ENCODE results near the gene CIT.

Gene CIT

DNA sequence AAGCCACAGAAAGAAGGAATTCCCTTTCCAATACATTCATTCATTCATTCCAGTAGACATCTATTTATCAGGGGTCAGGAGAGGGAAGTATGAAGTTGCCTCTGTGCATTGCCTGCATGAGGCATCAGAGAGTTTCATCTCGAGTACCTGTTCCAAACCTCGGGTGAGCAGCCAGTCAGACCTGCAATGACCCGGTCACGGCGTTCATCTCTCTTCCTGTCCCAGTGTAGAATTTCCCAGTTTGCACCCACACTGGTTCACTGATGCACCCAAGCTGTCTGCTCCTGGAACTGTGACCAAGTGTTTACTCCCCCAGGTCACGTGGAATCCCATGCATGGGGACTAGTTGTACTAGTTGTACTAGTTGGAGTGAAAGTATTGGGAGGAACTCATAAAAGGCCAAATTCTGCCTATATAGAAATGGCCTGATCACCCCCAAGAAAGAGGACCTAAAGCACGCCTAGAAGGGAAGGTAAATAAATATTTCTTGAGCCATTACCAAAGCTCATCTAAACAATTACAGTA lies 231.5 kb downstream of the CIT start:
- DNase-seq (ENCODE audit: low spot score), result no peak

DNA sequence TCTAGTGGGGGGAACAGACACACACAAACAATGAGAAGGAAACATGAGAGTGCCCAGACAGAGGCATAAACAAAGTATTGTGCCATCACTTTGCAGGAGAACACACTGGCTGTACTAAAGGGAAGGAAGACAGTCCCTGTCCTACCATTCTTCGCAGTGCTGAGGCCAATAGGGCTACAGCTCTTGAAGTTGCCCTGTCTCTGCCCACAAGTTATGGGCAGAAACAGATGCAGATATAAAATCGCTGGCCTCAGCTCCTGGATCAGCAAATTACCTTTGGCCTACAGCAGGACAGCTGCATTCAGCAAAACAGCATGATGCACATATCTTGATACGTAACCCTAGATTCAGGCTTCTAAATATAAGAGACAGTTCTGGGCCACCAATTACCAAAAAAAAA lies 232.2 kb downstream of the CIT start:
- DNase-seq (ENCODE audit: low spot score), result no peak

DNA sequence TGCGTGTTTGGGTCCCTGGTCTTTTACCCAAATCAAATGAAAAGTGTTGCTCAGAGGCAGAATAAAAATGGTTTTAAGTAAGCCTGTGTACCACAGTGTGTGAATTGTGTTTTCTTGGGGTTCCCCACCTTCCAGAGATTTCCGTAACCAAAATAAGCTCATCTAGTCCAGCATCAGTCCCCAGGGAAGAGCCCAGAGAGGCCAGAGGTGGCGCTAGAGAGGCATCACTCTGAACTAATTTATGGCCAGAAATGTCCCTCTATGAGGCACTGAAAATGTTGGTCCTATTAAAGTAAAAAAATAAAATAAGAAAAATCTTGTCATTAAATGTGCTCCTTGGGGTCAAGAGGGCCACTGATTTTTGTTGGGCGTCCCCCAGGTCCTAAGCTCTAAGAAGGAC lies 234.1 kb downstream of the CIT start:
- DNase-seq (ENCODE audit: low spot score), result no peak

Data from hematopoietic multipotent progenitor cell treated with erythropoietin and hydrocortisone succinate and interleukin-3 and kit ligand, for 17 days (in vitro differentiated cells).